SK-N-SH treated with all-trans-retinoic acid at 6 μM for 48 hours (cell line): Measurements from ENCODE around the gene TSSK2.
A peak's percentile ranks its signal among the peaks of the same experiment; 100 is the strongest.

ENCODE experiments used
- ATAC-seq: fragments of 200-7000 bp; cut with Tn5 transposase; 3 replicates; pipeline ENCODE4 v1.9.1; 2020; ENCODE audit warnings: mild to moderate bottlenecking, moderate library complexity
- ARNTL ChIP-seq: fragments of 450-650 bp; formaldehyde crosslinking; IDR thresholded peaks from 2 replicates; pipeline ENCODE4 v1.5.0; 2020; ENCODE audit warnings: low read depth, mild to moderate bottlenecking, moderate library complexity, borderline replicate concordance
- BACH2 ChIP-seq: fragments of 250-450 bp; sonication (Bioruptor Pico); IDR thresholded peaks from 2 replicates; pipeline ENCODE4 v1.9.0; 2021; ENCODE audit warnings: mild to moderate bottlenecking, borderline replicate concordance
- CSDC2 ChIP-seq: fragments of 250-450 bp; sonication (Bioruptor Pico); IDR thresholded peaks from 2 replicates; pipeline ENCODE4 v1.5.0; 2020; ENCODE audit warnings: mild to moderate bottlenecking, moderate library complexity
- CSRNP3 ChIP-seq: fragments of 250-450 bp; sonication (Bioruptor Pico); IDR thresholded peaks from 2 replicates; pipeline ENCODE4 v1.5.1; 2021; ENCODE audit warnings: mild to moderate bottlenecking, moderate library complexity
- ESRRG ChIP-seq: fragments of 250-450 bp; sonication (Bioruptor Pico); IDR thresholded peaks from 2 replicates; pipeline ENCODE4 v1.6.1; 2021; ENCODE audit warnings: mild to moderate bottlenecking
- GLIS3 ChIP-seq: fragments of 250-450 bp; sonication (Bioruptor Pico); IDR thresholded peaks from 2 replicates; pipeline ENCODE4 v1.5.0; 2020; ENCODE audit warnings: mild to moderate bottlenecking, moderate library complexity
- ISL1 ChIP-seq: fragments of 250-450 bp; sonication (Bioruptor Pico); IDR thresholded peaks from 2 replicates; pipeline ENCODE4 v2.1.2; 2022; ENCODE audit warnings: mild to moderate bottlenecking, moderate library complexity
- OSR1 ChIP-seq: fragments of 250-450 bp; sonication (Bioruptor Pico); IDR thresholded peaks from 2 replicates; pipeline ENCODE4 v1.8.0; 2022; ENCODE audit warnings: moderate library complexity, mild to moderate bottlenecking, inconsistent platforms
- POU6F1 ChIP-seq: fragments of 250-450 bp; sonication (Bioruptor Pico); IDR thresholded peaks from 2 replicates; pipeline ENCODE4 v1.8.0; 2021; ENCODE audit warnings: low read depth, mild to moderate bottlenecking, moderate library complexity, borderline replicate concordance
- PPARA ChIP-seq: fragments of 250-450 bp; sonication (Bioruptor Pico); IDR thresholded peaks from 2 replicates; pipeline ENCODE4 v1.5.0; 2020; ENCODE audit warnings: mild to moderate bottlenecking, borderline replicate concordance
- RARB ChIP-seq: fragments of 250-450 bp; sonication (Bioruptor Pico); IDR thresholded peaks from 2 replicates; pipeline ENCODE4 v1.8.0; 2021; ENCODE audit warnings: mild to moderate bottlenecking, moderate library complexity
- SNAI2 ChIP-seq: fragments of 250-450 bp; sonication (Bioruptor Pico); IDR thresholded peaks from 2 replicates; pipeline ENCODE4 v1.5.0; 2020; ENCODE audit warnings: mild to moderate bottlenecking, moderate library complexity
- TCF4 ChIP-seq: fragments of 250-450 bp; sonication (Bioruptor Pico); IDR thresholded peaks from 2 replicates; pipeline ENCODE4 v1.8.0; 2021; ENCODE audit warnings: mild to moderate bottlenecking, moderate library complexity, borderline replicate concordance
- TOX ChIP-seq: fragments of 250-450 bp; sonication (Bioruptor Pico); IDR thresholded peaks from 2 replicates; pipeline ENCODE4 v1.8.0; 2021; ENCODE audit warnings: mild to moderate bottlenecking, moderate library complexity, borderline replicate concordance
- TSHZ2 ChIP-seq: fragments of 250-450 bp; sonication (Bioruptor Pico); IDR thresholded peaks from 2 replicates; pipeline ENCODE4 v1.5.0; 2020; ENCODE audit warnings: mild to moderate bottlenecking, moderate library complexity
- ZC3H10 ChIP-seq: fragments of 250-450 bp; sonication (Bioruptor Pico); IDR thresholded peaks from 2 replicates; pipeline ENCODE4 v1.5.1; 2021; ENCODE audit warnings: mild to moderate bottlenecking, moderate library complexity
- ZFP3 ChIP-seq: fragments of 250-450 bp; sonication (Bioruptor Pico); IDR thresholded peaks from 2 replicates; pipeline ENCODE4 v1.5.0; 2020; ENCODE audit warnings: mild to moderate bottlenecking, moderate library complexity
- ZFP30 ChIP-seq: fragments of 450-650 bp; formaldehyde crosslinking; IDR thresholded peaks from 2 replicates; pipeline ENCODE4 v1.5.0; 2022; ENCODE audit warnings: mild to moderate bottlenecking, moderate library complexity
- ZNF565 ChIP-seq: fragments of 450-650 bp; formaldehyde crosslinking; conservative IDR thresholded peaks from 2 replicates; pipeline ENCODE4 v1.5.0; 2020; ENCODE audit warnings: low read depth, mild to moderate bottlenecking, moderate library complexity
- ZNF70 ChIP-seq: fragments of 450-650 bp; formaldehyde crosslinking; IDR thresholded peaks from 2 replicates; pipeline ENCODE4 v1.5.0; 2020; ENCODE audit warnings: mild to moderate bottlenecking, moderate library complexity
- ZNF8 ChIP-seq: fragments of 450-650 bp; formaldehyde crosslinking; IDR thresholded peaks from 2 replicates; pipeline ENCODE4 v1.5.0; 2020; ENCODE audit warnings: mild to moderate bottlenecking, moderate library complexity

TSSK2 gene

GRCh38 chr22:19097518-19097917 is 33.6 kb upstream of the TSSK2 start:
- ATAC-seq, result no peak
- TF ChIP-seq ZC3H10 (CRISPR knock-in tag) (no peak), GLIS3 (CRISPR knock-in tag) (no peak), TCF4 (CRISPR knock-in tag) (no peak)

GRCh38 chr22:19098157-19098556 is 33.0 kb upstream of the TSSK2 start:
- ATAC-seq, result no peak
- no peak for TF ChIP-seq ZNF565 (CRISPR knock-in tag)
- no peak for TF ChIP-seq SNAI2
- no peak for TF ChIP-seq CSDC2
- TF ChIP-seq TCF4 (CRISPR knock-in tag), result no peak
- TF ChIP-seq ZNF8 (CRISPR knock-in tag), result no peak
- TF ChIP-seq CSRNP3 (CRISPR knock-in tag), result no peak
- TF ChIP-seq ZFP30, result no peak
- no peak for TF ChIP-seq PPARA (CRISPR knock-in tag)
- TF ChIP-seq OSR1 (CRISPR knock-in tag), result no peak
- no peak for TF ChIP-seq ISL1
- TF ChIP-seq ZFP3 (CRISPR knock-in tag), result no peak
- no peak for TF ChIP-seq ZC3H10 (CRISPR knock-in tag)
- no peak for TF ChIP-seq TOX (CRISPR knock-in tag)
- TF ChIP-seq ZNF70 (CRISPR knock-in tag), result no peak
- TF ChIP-seq POU6F1, result no peak
- TF ChIP-seq GLIS3 (CRISPR knock-in tag), result no peak
- no peak for TF ChIP-seq RARB (CRISPR knock-in tag)

- peak; percentile 47 for ATAC-seq
- TF ChIP-seq BACH2 (CRISPR knock-in tag), result no peak
- no peak for TF ChIP-seq POU6F1
- TF ChIP-seq TSHZ2 (CRISPR knock-in tag), result no peak
- TF ChIP-seq OSR1 (CRISPR knock-in tag), result no peak
These were observed 27.0 kb upstream of the TSSK2 start for GRCh38 chr22:19103880-19104821.

GRCh38 chr22:19105456-19105855 is 25.7 kb upstream of the TSSK2 start:
- TF ChIP-seq ZNF8 (CRISPR knock-in tag), result no peak
- TF ChIP-seq ARNTL (CRISPR knock-in tag), result no peak
- no peak for TF ChIP-seq SNAI2
- TF ChIP-seq ISL1, result no peak
- no peak for TF ChIP-seq ESRRG (CRISPR knock-in tag)
- TF ChIP-seq ZFP3 (CRISPR knock-in tag), result no peak
- no peak for TF ChIP-seq TSHZ2 (CRISPR knock-in tag)
- TF ChIP-seq ZNF70 (CRISPR knock-in tag), result no peak
- TF ChIP-seq PPARA (CRISPR knock-in tag), result no peak
- ATAC-seq, result no peak
